AML-193 (cell line): ENCODE measurements around the gene WDR45.

Source experiments
- DNase-seq, 2 experiments: peaks; one replicate each; lab custom pipeline; 2025; lab: John Stamatoyannopoulos, UW

Gene WDR45

DNA sequence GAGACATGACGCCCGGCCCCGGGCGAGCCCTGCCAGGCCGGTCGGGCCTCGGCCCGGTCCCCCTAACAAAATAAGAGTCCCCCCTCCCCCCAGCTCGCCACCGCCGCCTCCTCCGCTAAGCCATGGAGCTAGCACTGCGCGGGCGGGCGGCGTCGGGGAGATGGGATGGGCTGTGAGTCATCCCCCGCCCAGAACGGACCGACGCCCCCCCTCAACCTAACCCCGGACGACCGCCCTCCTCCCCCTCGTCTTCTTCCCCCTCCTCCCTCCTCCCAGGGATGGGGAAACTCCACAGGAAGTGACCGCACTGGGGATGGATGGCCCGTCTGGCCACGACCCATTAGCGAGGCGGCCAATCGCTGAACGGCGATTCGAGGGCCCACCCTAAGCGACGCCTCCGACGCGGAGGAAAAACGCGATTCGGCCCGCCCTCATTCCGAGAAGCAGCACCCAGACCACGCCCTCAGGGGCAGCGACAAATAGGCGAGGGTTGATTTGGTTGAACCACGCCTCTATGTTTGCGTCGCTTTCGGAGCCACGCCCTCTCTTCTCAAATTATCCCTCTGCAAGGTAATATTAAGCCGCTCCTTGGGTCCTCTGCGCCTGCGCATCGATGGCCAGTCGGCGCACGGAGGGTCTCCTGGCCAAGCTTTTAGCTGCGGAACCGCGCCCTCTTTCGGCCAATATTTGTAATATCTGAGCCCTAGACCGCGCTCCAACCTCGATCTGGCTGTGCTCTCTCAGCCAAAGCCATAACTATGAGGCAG, 36.3 kb downstream of the WDR45 start, which contains the start of gene TFE3:
Gene TFE3 (minus strand): TSS at position 138 of the 767 bp plus-strand sequence. CDS start 131 bp downstream, at position 7.
- peak; percentile 92 to 93 for DNase-seq

DNA sequence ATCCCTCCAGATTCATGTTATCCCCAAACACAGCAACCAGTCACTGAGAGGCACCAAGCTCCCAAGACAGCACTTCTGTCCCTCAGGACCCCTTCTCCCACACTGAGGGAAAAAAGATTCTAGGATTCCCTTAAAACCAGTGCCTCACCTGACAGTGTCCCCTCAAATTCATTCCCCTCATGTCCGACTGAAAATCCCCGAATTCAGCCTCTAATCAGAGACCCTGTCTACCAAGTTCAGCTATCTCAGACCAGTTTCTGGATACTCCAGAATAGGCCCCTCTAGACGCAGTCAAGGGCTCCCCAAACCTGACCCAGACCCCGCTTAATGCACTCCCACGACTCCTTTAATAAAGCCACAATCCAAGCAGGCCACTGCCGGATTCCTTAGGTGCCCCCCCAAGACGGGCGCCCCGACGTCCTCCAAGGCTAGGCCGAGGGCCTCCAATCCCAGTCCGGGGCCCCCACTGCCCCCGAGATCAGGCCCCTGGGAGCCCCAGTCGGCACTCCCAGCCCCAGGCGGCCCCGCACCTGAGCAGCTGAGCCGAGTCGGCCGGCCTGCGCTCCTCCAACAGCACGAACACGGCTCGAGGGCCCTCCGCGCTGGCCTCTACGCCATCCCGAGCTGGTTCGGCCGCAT, 37.0 kb downstream of the WDR45 start:
- no peak for DNase-seq

DNA sequence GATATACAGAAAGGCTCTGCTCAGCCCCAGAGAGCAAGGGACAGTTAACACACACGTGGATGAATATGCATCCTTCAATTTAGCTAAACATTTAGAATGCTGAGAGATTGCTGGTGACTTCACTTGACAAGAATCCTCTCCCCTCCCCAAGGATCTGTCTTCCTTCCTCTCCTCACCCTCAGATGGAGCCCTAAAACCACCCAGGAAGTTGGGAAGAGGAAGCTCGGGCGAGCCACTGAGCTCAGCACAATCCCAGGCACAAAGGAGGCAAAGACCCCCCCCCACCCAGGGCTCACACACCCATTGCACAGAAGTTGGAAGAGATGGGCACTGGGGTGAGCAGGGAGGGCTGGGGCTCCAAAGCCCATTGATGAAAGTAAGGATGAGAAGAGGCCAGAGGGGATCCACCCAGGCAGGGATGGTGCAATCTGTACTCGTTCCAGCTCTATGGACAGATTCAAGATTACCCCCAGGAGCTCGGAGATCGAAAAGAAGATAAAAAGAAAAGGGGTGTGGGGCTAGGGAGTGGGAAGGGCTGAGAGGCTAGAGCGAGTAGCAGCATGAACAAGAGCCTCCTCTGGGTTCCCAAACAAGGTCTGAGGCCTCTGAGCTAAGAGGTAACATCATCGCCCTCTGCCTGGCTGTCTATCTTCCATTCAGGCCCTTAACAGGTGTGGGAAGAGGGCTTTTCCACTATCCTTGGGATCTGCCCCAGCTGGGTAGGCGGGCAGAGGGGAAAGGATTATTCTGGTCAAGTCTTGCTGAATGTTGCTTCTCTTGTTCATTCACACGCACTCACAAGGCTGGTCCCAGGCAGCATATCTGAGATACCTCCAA, 37.7 kb downstream of the WDR45 start:
- peak; percentile 4 to 8 for DNase-seq

DNA sequence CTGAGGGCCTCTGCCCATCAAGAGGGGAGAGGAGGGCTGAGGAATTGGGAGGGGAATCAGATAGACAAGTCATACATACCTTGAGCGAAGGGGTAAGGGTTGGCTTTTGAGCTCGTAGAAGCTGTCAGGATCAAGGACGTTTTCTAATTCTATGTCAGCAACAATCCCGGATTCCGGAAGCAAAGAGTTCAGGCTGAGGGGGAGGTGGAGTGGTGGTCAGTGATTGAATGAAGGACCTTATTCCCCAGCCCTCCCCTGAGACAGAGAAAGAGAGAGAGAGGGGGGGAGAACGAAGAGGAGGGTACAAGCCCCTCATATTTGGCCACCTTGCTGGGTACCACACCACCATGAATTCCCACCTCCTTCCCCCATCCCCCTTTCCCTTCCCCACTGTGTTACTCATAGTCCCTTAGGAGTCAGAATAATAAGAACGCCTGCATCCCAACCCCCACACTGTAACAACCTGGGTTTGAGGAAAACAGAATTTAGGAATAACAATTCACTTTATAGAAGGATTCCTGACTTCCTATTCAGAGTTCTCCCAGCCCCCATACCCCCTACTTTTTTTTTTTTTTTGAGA, 39.2 kb downstream of the WDR45 start:
- no peak for DNase-seq

DNA sequence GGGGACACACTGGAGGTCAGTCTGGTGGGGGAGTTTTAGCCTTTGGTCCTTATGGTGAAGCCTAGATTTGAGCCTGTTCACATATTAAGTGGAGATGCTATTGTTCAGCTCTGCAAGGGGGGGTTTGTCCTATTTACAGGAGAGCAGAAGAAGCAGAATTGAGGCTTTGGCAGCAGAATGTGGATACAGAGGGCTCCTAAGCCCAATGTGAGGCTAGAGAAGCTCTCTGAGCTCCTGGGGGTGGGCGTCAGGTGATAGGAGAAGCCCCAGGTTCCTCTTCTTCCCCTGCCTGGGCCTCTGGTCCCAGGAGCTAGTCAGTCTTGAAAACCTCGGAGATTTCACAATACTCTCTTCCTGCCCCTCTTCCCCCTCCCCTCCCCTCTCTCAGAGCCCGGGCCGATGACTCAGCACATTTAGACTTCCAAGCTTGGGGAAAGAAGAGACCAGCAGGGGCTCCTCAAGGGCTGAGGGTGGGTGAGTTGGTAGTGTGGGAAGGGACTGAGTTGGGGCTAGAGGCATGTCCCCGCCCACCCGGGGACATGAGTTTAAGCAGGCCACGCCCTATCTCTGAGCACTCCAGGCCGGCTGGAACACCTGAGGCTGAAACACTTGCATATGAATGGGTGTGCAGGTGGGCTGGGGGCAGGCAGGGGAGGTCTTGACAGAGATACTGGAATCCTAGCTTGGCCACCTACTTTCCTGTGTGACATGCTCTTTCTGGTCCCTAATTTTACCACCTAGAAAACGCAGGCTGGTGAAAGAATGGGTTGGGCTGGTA, 39.9 kb downstream of the WDR45 start:
- DNase-seq, result peak; percentile 72 to 74

DNA sequence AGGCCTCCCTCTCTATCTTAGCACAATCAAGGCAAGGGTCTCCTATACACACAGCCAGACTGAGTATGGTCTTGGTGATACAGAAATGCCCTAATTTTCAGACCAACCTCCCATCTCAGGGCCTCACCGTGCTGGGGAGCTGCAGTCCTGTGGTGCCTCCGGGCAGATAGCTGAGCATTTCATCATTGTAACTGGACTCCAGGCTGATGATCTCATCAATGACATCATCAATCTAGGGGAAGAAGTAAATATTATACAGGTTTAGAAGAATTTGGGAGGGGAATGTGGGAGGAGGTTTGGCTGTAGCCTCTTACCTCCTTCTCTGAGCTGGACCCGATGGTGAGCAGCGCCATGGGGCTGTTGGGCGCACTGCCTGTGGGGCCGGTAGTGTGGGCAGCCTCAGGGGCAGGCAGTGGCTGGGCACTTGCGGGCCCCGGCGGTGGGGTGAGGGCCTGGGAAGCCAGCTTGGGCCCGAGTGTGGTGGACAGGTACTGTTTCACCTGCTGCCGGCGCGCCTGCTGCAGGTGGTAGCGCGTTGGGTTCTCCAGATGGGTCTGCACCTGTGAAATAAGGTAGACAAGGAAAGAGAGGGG, 41.7 kb downstream of the WDR45 start:
- no peak for DNase-seq

DNA sequence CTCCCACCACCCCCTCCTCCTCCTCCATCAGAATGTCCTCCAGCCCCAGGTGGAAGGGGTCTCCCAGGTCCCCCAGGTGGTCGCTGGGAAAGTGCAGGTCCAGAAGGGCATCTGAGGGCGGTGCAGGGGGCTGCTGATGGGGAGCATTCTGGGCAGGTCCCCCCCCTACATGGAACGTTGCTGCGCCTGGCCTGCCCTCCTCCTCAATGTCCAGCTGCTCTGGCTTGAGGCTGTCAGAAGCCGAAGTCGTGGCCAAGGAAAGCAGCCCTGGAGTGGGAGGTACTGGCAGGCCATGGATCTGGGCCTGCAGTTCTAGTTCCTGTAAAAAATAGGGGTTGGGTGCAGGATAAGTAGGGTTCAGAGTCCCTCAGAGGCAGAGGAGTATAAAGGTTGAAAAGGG, 49.4 kb downstream of the WDR45 start:
- no peak for DNase-seq

DNA sequence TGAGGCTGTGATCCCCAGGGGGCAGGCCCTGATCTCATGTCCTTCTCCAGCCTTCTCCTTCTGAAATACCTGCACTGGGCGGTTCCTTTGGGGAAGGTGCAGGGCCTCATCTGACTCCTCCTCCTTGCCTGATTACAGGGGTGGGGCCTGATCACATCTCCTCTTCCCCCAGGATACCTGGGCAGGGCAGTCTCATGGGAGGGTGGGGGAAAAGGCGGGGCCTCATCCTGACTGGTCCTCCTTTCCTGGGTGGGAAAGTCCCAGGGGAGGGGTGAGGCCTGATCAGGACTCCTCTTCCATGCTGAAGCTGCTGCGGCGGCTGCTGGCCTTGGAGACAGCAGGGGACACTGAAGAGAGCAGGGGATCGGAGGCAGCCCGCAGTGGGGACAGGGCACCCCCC, 49.8 kb downstream of the WDR45 start:
- no peak for DNase-seq
